SK-N-SH treated with all-trans-retinoic acid at 6 μM for 48 hours (cell line): ENCODE results near the gene KDM4B.

Experiments used
- ATAC-seq: fragments of 200-7000 bp; cut with Tn5 transposase; 3 replicates; pipeline ENCODE4 v1.9.1; 2020; ENCODE audit warnings: mild to moderate bottlenecking, moderate library complexity
- BACH2 ChIP-seq: fragments of 250-450 bp; sonication (Bioruptor Pico); IDR thresholded peaks from 2 replicates; pipeline ENCODE4 v1.9.0; 2021; ENCODE audit warnings: mild to moderate bottlenecking, borderline replicate concordance
- CSDC2 ChIP-seq: fragments of 250-450 bp; sonication (Bioruptor Pico); IDR thresholded peaks from 2 replicates; pipeline ENCODE4 v1.5.0; 2020; ENCODE audit warnings: mild to moderate bottlenecking, moderate library complexity
- ESRRG ChIP-seq: fragments of 250-450 bp; sonication (Bioruptor Pico); IDR thresholded peaks from 2 replicates; pipeline ENCODE4 v1.6.1; 2021; ENCODE audit warnings: mild to moderate bottlenecking
- GLIS3 ChIP-seq: fragments of 250-450 bp; sonication (Bioruptor Pico); IDR thresholded peaks from 2 replicates; pipeline ENCODE4 v1.5.0; 2020; ENCODE audit warnings: mild to moderate bottlenecking, moderate library complexity
- ISL1 ChIP-seq: fragments of 250-450 bp; sonication (Bioruptor Pico); IDR thresholded peaks from 2 replicates; pipeline ENCODE4 v2.1.2; 2022; ENCODE audit warnings: mild to moderate bottlenecking, moderate library complexity
- OSR1 ChIP-seq: fragments of 250-450 bp; sonication (Bioruptor Pico); IDR thresholded peaks from 2 replicates; pipeline ENCODE4 v1.8.0; 2022; ENCODE audit warnings: moderate library complexity, mild to moderate bottlenecking, inconsistent platforms
- PPARA ChIP-seq: fragments of 250-450 bp; sonication (Bioruptor Pico); IDR thresholded peaks from 2 replicates; pipeline ENCODE4 v1.5.0; 2020; ENCODE audit warnings: mild to moderate bottlenecking, borderline replicate concordance
- RARB ChIP-seq: fragments of 250-450 bp; sonication (Bioruptor Pico); IDR thresholded peaks from 2 replicates; pipeline ENCODE4 v1.8.0; 2021; ENCODE audit warnings: mild to moderate bottlenecking, moderate library complexity
- SNAI2 ChIP-seq: fragments of 250-450 bp; sonication (Bioruptor Pico); IDR thresholded peaks from 2 replicates; pipeline ENCODE4 v1.5.0; 2020; ENCODE audit warnings: mild to moderate bottlenecking, moderate library complexity
- TCF4 ChIP-seq: fragments of 250-450 bp; sonication (Bioruptor Pico); IDR thresholded peaks from 2 replicates; pipeline ENCODE4 v1.8.0; 2021; ENCODE audit warnings: mild to moderate bottlenecking, moderate library complexity, borderline replicate concordance
- TOX ChIP-seq: fragments of 250-450 bp; sonication (Bioruptor Pico); IDR thresholded peaks from 2 replicates; pipeline ENCODE4 v1.8.0; 2021; ENCODE audit warnings: mild to moderate bottlenecking, moderate library complexity, borderline replicate concordance
- ZC3H10 ChIP-seq: fragments of 250-450 bp; sonication (Bioruptor Pico); IDR thresholded peaks from 2 replicates; pipeline ENCODE4 v1.5.1; 2021; ENCODE audit warnings: mild to moderate bottlenecking, moderate library complexity
- ZFP3 ChIP-seq: fragments of 250-450 bp; sonication (Bioruptor Pico); IDR thresholded peaks from 2 replicates; pipeline ENCODE4 v1.5.0; 2020; ENCODE audit warnings: mild to moderate bottlenecking, moderate library complexity
- ZFP30 ChIP-seq: fragments of 450-650 bp; formaldehyde crosslinking; IDR thresholded peaks from 2 replicates; pipeline ENCODE4 v1.5.0; 2022; ENCODE audit warnings: mild to moderate bottlenecking, moderate library complexity
- ZNF70 ChIP-seq: fragments of 450-650 bp; formaldehyde crosslinking; IDR thresholded peaks from 2 replicates; pipeline ENCODE4 v1.5.0; 2020; ENCODE audit warnings: mild to moderate bottlenecking, moderate library complexity
- ZNF8 ChIP-seq: fragments of 450-650 bp; formaldehyde crosslinking; IDR thresholded peaks from 2 replicates; pipeline ENCODE4 v1.5.0; 2020; ENCODE audit warnings: mild to moderate bottlenecking, moderate library complexity
- TF ChIP-seq, protein P1 (sequence below): fragments of 250-450 bp; sonication (Bioruptor Pico); IDR thresholded peaks from 2 replicates; pipeline ENCODE4 v1.5.1; 2020; ENCODE audit warnings: low read depth, mild to moderate bottlenecking, moderate library complexity
- TF ChIP-seq, protein P2 (sequence below): fragments of 250-450 bp; sonication (Bioruptor Pico); IDR thresholded peaks from 2 replicates; pipeline ENCODE4 v1.8.0; 2020; ENCODE audit warnings: mild to moderate bottlenecking, moderate library complexity, borderline replicate concordance
- TF ChIP-seq, protein P3 (sequence below): fragments of 250-450 bp; sonication (Bioruptor Pico); IDR thresholded peaks from 2 replicates; pipeline ENCODE4 v1.5.0; 2020; ENCODE audit warnings: mild to moderate bottlenecking, moderate library complexity
- TF ChIP-seq, protein P4 (sequence below): fragments of 250-450 bp; sonication (Bioruptor Pico); IDR thresholded peaks from 2 replicates; pipeline ENCODE4 v1.5.1; 2021; ENCODE audit warnings: mild to moderate bottlenecking, moderate library complexity

KDM4B gene

DNA sequence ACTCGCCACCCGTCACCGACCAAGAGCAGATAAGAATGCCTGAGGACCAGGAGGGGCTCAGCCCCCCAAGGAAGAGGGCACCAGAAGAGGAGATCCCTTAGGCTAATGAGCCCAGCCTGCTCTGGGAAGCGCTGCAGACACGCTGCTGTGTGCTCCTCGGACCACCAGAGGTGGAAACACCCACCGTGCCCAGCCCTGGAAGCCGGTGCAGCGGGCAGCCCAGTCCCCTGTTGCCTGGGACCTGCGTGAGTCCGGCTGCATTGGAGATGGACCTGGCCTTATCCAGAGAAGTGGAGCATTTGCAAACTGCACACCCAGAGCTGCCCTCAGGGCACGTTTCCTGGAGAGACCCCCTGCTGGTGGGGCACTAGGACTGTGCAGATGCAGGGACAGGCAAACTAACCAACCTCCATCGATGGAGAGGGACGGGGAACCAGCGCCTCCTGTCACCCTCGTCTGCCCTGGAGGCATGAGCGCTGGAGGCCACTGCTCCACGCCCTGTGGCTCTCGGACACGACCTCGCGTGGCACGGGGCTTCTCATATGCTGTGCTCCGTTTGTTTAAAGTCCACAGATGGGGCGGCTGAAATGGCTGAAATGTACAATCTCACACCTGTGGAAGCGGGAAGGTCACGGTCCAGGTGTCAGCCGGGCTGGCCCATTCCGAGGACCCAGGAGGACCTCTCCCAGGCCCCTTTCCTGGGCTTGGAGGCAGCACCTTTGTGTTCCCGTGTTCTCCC, 153.9 kb downstream of the KDM4B start:
- TF ChIP-seq GLIS3 (CRISPR knock-in tag) (no peak), RARB (CRISPR knock-in tag) (no peak), CSDC2 (no peak), ZNF70 (CRISPR knock-in tag) (no peak), ZNF8 (CRISPR knock-in tag) (no peak), TCF4 (CRISPR knock-in tag) (no peak), ISL1 (no peak), BACH2 (CRISPR knock-in tag) (no peak)
- TF ChIP-seq, protein P1, sequence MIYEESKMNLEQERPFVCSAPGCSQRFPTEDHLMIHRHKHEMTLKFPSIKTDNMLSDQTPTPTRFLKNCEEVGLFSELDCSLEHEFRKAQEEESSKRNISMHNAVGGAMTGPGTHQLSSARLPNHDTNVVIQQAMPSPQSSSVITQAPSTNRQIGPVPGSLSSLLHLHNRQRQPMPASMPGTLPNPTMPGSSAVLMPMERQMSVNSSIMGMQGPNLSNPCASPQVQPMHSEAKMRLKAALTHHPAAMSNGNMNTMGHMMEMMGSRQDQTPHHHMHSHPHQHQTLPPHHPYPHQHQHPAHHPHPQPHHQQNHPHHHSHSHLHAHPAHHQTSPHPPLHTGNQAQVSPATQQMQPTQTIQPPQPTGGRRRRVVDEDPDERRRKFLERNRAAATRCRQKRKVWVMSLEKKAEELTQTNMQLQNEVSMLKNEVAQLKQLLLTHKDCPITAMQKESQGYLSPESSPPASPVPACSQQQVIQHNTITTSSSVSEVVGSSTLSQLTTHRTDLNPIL (CRISPR knock-in tag) = no peak
- ATAC-seq = no peak

DNA sequence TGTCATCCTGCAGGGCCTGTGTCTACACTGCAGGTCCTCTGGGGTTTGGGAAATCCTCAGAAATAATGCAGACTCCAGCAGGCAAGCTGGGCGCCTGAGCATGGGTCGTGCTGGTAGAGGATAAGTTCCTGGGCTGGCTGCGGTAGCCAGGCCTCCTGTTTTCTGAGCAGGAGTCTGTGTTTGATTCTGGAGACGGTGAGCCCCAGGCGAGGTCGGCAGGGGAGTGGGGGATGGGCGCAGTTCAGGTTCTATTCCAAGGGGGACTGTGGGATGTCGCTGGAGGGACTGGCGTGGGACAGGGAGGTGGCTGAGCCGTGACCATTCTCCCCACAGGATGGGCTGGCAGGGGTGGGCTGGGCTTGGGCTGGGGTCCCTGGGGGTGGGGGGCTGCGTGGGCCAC, 154.7 kb downstream of the KDM4B start:
- ATAC-seq = no peak
- TF ChIP-seq OSR1 (CRISPR knock-in tag) (no peak), ZC3H10 (no peak), TOX (no peak), ZFP3 (CRISPR knock-in tag) (no peak), RARB (CRISPR knock-in tag) (no peak), TCF4 (CRISPR knock-in tag) (no peak), ESRRG (no peak), SNAI2 (CRISPR knock-in tag) (no peak), PPARA (CRISPR knock-in tag) (no peak), BACH2 (CRISPR knock-in tag) (no peak), ZFP30 (CRISPR knock-in tag) (no peak), ZNF8 (CRISPR knock-in tag) (no peak), CSDC2 (no peak)
- TF ChIP-seq, protein P2, sequence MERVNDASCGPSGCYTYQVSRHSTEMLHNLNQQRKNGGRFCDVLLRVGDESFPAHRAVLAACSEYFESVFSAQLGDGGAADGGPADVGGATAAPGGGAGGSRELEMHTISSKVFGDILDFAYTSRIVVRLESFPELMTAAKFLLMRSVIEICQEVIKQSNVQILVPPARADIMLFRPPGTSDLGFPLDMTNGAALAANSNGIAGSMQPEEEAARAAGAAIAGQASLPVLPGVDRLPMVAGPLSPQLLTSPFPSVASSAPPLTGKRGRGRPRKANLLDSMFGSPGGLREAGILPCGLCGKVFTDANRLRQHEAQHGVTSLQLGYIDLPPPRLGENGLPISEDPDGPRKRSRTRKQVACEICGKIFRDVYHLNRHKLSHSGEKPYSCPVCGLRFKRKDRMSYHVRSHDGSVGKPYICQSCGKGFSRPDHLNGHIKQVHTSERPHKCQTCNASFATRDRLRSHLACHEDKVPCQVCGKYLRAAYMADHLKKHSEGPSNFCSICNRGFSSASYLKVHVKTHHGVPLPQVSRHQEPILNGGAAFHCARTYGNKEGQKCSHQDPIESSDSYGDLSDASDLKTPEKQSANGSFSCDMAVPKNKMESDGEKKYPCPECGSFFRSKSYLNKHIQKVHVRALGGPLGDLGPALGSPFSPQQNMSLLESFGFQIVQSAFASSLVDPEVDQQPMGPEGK (CRISPR knock-in tag) = no peak
- TF ChIP-seq, protein P3, sequence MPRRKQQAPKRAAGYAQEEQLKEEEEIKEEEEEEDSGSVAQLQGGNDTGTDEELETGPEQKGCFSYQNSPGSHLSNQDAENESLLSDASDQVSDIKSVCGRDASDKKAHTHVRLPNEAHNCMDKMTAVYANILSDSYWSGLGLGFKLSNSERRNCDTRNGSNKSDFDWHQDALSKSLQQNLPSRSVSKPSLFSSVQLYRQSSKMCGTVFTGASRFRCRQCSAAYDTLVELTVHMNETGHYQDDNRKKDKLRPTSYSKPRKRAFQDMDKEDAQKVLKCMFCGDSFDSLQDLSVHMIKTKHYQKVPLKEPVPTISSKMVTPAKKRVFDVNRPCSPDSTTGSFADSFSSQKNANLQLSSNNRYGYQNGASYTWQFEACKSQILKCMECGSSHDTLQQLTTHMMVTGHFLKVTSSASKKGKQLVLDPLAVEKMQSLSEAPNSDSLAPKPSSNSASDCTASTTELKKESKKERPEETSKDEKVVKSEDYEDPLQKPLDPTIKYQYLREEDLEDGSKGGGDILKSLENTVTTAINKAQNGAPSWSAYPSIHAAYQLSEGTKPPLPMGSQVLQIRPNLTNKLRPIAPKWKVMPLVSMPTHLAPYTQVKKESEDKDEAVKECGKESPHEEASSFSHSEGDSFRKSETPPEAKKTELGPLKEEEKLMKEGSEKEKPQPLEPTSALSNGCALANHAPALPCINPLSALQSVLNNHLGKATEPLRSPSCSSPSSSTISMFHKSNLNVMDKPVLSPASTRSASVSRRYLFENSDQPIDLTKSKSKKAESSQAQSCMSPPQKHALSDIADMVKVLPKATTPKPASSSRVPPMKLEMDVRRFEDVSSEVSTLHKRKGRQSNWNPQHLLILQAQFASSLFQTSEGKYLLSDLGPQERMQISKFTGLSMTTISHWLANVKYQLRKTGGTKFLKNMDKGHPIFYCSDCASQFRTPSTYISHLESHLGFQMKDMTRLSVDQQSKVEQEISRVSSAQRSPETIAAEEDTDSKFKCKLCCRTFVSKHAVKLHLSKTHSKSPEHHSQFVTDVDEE (CRISPR knock-in tag) = no peak
- TF ChIP-seq, all 23 proteins: peak for 0

DNA sequence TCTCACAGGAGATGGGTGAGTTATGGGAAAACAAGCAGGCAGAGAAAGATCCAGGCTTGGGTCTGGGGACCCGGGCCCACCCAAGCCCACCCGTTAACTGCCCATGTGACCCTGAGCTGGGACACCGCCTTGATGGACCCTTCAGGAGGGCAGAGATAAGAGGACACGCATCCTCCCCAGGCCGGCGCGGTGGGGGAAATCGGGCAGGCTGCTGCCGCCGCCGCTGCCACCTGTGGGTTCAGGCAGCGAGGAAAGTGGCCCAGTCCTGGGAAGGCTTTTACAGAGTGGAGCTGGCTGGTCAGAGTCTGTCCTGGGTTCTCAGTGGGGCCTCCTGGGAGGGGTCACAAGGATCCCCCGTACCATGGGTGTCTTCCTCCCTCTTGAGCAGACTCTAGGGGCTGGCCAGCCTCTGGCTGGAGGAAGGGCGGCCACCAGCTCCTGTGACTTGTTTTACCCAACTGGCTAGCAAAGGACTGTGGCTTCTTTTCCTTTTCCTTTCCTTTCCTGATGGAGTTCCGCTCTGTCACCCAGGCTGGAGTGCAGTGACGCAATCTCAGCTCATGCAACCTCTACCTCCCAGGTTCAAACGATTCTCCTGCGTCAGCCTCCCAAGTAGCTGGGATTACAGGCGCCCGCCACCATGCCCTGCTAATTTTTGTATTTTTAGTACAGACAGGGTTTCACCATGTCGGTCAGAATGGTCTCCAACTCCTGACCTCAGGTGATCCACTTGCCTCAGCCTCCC, 155.4 kb downstream of the KDM4B start:
- TF ChIP-seq RARB (CRISPR knock-in tag) (no peak), ZFP30 (CRISPR knock-in tag) (no peak), CSDC2 (no peak), BACH2 (CRISPR knock-in tag) (no peak), SNAI2 (CRISPR knock-in tag) (no peak), ZFP3 (CRISPR knock-in tag) (no peak), ZC3H10 (no peak), GLIS3 (CRISPR knock-in tag) (no peak), OSR1 (CRISPR knock-in tag) (no peak), TCF4 (CRISPR knock-in tag) (no peak), PPARA (CRISPR knock-in tag) (no peak), TOX (no peak), ESRRG (no peak)
- TF ChIP-seq, protein P3 (CRISPR knock-in tag) = no peak
- TF ChIP-seq, protein P1 (CRISPR knock-in tag) = no peak
- TF ChIP-seq, protein P4, sequence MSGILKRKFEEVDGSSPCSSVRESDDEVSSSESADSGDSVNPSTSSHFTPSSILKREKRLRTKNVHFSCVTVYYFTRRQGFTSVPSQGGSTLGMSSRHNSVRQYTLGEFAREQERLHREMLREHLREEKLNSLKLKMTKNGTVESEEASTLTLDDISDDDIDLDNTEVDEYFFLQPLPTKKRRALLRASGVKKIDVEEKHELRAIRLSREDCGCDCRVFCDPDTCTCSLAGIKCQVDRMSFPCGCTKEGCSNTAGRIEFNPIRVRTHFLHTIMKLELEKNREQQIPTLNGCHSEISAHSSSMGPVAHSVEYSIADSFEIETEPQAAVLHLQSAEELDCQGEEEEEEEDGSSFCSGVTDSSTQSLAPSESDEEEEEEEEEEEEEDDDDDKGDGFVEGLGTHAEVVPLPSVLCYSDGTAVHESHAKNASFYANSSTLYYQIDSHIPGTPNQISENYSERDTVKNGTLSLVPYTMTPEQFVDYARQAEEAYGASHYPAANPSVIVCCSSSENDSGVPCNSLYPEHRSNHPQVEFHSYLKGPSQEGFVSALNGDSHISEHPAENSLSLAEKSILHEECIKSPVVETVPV = no peak
- no peak for ATAC-seq
